H1 (cell line): ENCODE measurements around the gene TLE3. TPM values are rescaled to one million over a fixed set of nuclear protein-coding genes. Genes with fewer than 3 reads are reported as not detected.

Source experiments
- ASH2L ChIP-seq: fragments of 200-600, 300-600 bp; sonication (generic); IDR thresholded peaks from one replicate; pipeline ENCODE4 v1.7.1; 2017; ENCODE audit warnings: low read length
- CBX8 ChIP-seq: fragments of 300-800, 300-1000 bp; sonication (generic); IDR thresholded peaks from 2 replicates; pipeline ENCODE4 v1.7.1; 2016; ENCODE audit warnings: low read depth, low read length, borderline replicate concordance
- CEBPB ChIP-seq: IDR thresholded peaks from 2 replicates; pipeline ENCODE4 v1.6.1; 2012; ENCODE audit warnings: low read depth, low read length
- CREB1 ChIP-seq: IDR thresholded peaks from 2 replicates; pipeline ENCODE4 v1.6.1; 2012; ENCODE audit warnings: inconsistent platforms
- CTCF ChIP-seq, 3 experiments: IDR thresholded peaks; 1 replicate in 2 of 3; 2 replicates in 1 of 3; pipeline versions ENCODE4 v1.5.1 to v1.6.1; 2011; ENCODE audit warnings: low read length in 3 of 3, mild to moderate bottlenecking in 3 of 3, inconsistent platforms in 2 of 3, low read depth in 1 of 3, moderate library complexity in 1 of 3; ENCODE audit not compliant: insufficient read depth in 1 of 3; ENCODE audit errors: control extremely low read depth in 1 of 3
- E2F6 ChIP-seq: IDR thresholded peaks from 2 replicates; pipeline ENCODE4 v1.6.1; 2012; ENCODE audit warnings: inconsistent platforms
- EGR1 ChIP-seq: IDR thresholded peaks from 2 replicates; pipeline ENCODE4 v1.6.1; 2011; ENCODE audit warnings: low read depth, low read length, borderline replicate concordance
- FOSL1 ChIP-seq: IDR thresholded peaks from 2 replicates; pipeline ENCODE4 v1.6.1; 2011; ENCODE audit warnings: mild to moderate bottlenecking, low read depth, low read length, moderate library complexity; ENCODE audit not compliant: insufficient read depth
- HDAC2 ChIP-seq, 2 experiments: fragments of 300-600 bp in 1 of 2; sonication (generic) in 1 of 2; IDR thresholded peaks; 2 replicates each; pipeline ENCODE4 v1.6.1; 2011 to 2012; ENCODE audit warnings: low read depth in 2 of 2, low read length in 2 of 2, mild to moderate bottlenecking in 2 of 2, moderate library complexity in 2 of 2, borderline replicate concordance in 1 of 2, inconsistent platforms in 1 of 2
- JUND ChIP-seq: IDR thresholded peaks from 2 replicates; pipeline ENCODE4 v1.6.1; 2011; ENCODE audit warnings: mild to moderate bottlenecking, improper control_type of control experiment, low read length
- KDM5A ChIP-seq: fragments of 200-600 bp; IDR thresholded peaks from 2 replicates; pipeline ENCODE4 v1.7.1; 2012; ENCODE audit warnings: mild to moderate bottlenecking, low read length, inconsistent platforms, mixed read lengths
- NANOG ChIP-seq: IDR thresholded peaks from 2 replicates; pipeline ENCODE4 v1.6.1; 2011; ENCODE audit warnings: low read length, low read depth, mild to moderate bottlenecking, inconsistent platforms; ENCODE audit not compliant: insufficient read depth, poor library complexity, severe bottlenecking
- PHF8 ChIP-seq: fragments of 200-600 bp; sonication (generic); conservative IDR thresholded peaks from 2 replicates; pipeline ENCODE4 v1.7.1; 2012; ENCODE audit warnings: low read depth, mild to moderate bottlenecking, inconsistent platforms, low read length, moderate library complexity
- SP2 ChIP-seq: IDR thresholded peaks from 2 replicates; pipeline ENCODE4 v1.6.1; 2012; ENCODE audit warnings: mild to moderate bottlenecking, low read length, inconsistent platforms
- TAF1 ChIP-seq: IDR thresholded peaks from 2 replicates; pipeline ENCODE4 v1.6.1; 2011; ENCODE audit warnings: mild to moderate bottlenecking, low read depth, low read length
- TBP ChIP-seq: IDR thresholded peaks from 2 replicates; pipeline ENCODE4 v1.6.1; 2011; ENCODE audit warnings: low read depth, low read length, improper control_type of control experiment
- TEAD4 ChIP-seq: IDR thresholded peaks from 2 replicates; pipeline ENCODE4 v1.6.1; 2012; ENCODE audit warnings: low read depth, low read length, inconsistent platforms, mixed read lengths
- USF2 ChIP-seq: IDR thresholded peaks from 2 replicates; pipeline ENCODE4 v1.6.1; 2011; ENCODE audit warnings: low read length, improper control_type of control experiment
- ZNF274 ChIP-seq: IDR thresholded peaks from 2 replicates; pipeline ENCODE4 v1.7.0; 2012; ENCODE audit warnings: low read length, borderline replicate concordance; ENCODE audit errors: extremely low read depth
- polyA plus RNA-seq, 7 experiments: library from polyadenylated mRNA; depleted of rRNA in 3 of 7; stranded (reverse) in 5 of 7; unstranded in 2 of 7; fragments of >200 nt in 5 of 7; fragments of 200-250 nt in 2 of 7; gene quantifications; 1 replicate in 5 of 7; 2 replicates in 1 of 7; 4 replicates in 1 of 7; pipeline versions ENCODE4 v1.2.1 to v1.2.3, GENCODE V29; 2011 to 2013; ENCODE audit warnings: missing spikeins in 2 of 7, mixed read lengths in 2 of 7
- total RNA-seq: library from RNA; stranded (reverse); fragmentation: NEBNext Ultra II Directional; extraction: Animal tissue kit (Norgen Biotek cat#: 25700); gene quantifications from 2 replicates; pipeline ENCODE4 v1.2.1, GENCODE V29; 2021

The TLE3 gene
- total and polyA plus RNA-seq, 2 of the 8 experiments (the other 6 are each of a cell fraction or from before 2014, with no cell fraction given) = 25.1 to 61.2 TPM

- no peak for TF ChIP-seq CBX8
- no peak for TF ChIP-seq KDM5A
- no peak for TF ChIP-seq ASH2L
- no peak for TF ChIP-seq SP2
- peak; percentile 0 to 12 (median 4); a peak in 2 of 4 replicates for TF ChIP-seq CTCF (IDR thresholded peaks at IDR 0.05; ENCODE audit: control extremely low read depth in 1 of 3, insufficient read depth in 1 of 3, low read depth in 1 of 3, low read length in 3 of 3)
- peak; percentile 36; the same call in 1 of the 2 replicates for TF ChIP-seq USF2
- peak; percentile 81 for TF ChIP-seq E2F6
- peak; percentile 87; the same call in 1 of the 2 replicates for TF ChIP-seq TBP
- no peak for TF ChIP-seq FOSL1
- TF ChIP-seq TEAD4 = no peak
- peak; percentile 89 for TF ChIP-seq CREB1
- TF ChIP-seq JUND = no peak
- peak; percentile 91 for TF ChIP-seq TAF1
- TF ChIP-seq EGR1 = no peak
- 0 out of 2 replicates have a peak, but pooled peaks have one; percentile 51 for TF ChIP-seq PHF8
- TF ChIP-seq HDAC2 (IDR thresholded peaks at IDR 0.05; ENCODE audit: borderline replicate concordance in 1 of 2, low read depth in 2 of 2, low read length in 2 of 2) = no peak
- TF ChIP-seq NANOG = no peak
- no peak for TF ChIP-seq CEBPB
- TF ChIP-seq ZNF274 = no peak
These were observed at the start of gene TLE3 (continued) for GRCh38 chr15:70097321-70098152.
